Measurements from ENCODE around the gene DDRGK1.

- TF ChIP-seq PHF8 (IDR thresholded peaks at IDR 0.05; ENCODE audit: borderline replicate concordance, low read depth) (no peak), CTCF (IDR thresholded peaks at IDR 0.05) (no peak), MAFK (IDR thresholded peaks at IDR 0.05; ENCODE audit: partially characterized antibody) (no peak), HOXA7 (CRISPR knock-in tag; IDR thresholded peaks at IDR 0.05) (no peak), SREBF2 (IDR thresholded peaks at IDR 0.05) (no peak), MAX (IDR thresholded peaks at IDR 0.05) (no peak), TFCP2L1 (CRISPR knock-in tag; IDR thresholded peaks at IDR 0.05) (no peak), KDM5A (IDR thresholded peaks at IDR 0.05) (no peak), MYC (IDR thresholded peaks at IDR 0.05; ENCODE audit: borderline replicate concordance, low read length) (no peak)
Observed at GRCh38 chr20:3226093-3226492, 21.6 kb upstream of the DDRGK1 start.
